NCI-H345 (cell line): ENCODE results near the gene C11orf91.
"Not testable (repeated sequence)": the region's sequence is repeated elsewhere in the genome, so short reads cannot be mapped to it uniquely, and the experiment has no call there.

Experiments
- DNase-seq: peaks from one replicate; lab custom pipeline; 2025; lab: John Stamatoyannopoulos, UW

The C11orf91 gene

DNA sequence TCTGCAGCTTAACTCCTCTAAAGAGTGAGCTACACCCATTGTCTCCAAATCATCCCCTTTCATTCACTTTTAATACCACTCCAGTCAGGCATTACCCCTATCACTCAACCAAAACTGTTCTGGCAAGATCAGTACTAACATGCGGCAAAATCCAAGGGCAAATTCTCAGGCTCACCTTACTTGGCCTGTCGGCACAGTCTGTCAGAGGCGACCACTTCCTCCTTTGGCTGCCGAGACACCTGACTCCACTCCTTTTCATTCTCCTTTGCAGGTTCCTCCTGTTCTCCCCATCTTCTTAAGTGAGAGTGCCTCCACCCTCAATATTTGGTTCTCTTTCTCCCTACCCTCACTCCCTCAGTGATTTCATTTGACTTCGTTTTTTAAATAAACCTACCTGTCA is 4.2 kb downstream of the C11orf91 start:
- DNase-seq, result no peak

GRCh38 chr11:33695051-33695566 is 5.5 kb downstream of the C11orf91 start:
- DNase-seq, result no peak

GRCh38 chr11:33694346-33695050 is 6.1 kb downstream of the C11orf91 start:
- no peak for DNase-seq

DNA sequence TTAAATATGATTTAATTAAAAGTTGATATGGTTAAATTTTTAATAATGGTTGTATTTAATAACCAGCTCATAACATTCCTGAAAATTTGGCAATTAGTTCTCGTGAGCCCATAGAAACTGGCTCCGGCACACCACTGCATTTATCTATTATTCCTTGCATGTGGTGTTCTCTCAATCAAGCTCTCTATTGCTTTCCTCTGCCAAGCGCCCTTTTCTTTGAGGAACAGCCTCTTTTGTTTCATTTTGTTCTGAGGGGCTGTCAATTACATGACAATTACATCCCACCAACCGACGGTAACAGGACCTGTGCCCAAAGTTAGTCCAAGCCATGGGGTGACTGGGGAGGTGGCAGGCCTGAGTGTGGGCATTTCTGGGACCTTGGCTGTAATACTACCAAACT is 8.1 kb downstream of the C11orf91 start:
- no peak for DNase-seq

- DNase-seq, result peak; percentile 88
Observed at GRCh38 chr11:33692013-33692504, 8.6 kb downstream of the C11orf91 start.

DNA sequence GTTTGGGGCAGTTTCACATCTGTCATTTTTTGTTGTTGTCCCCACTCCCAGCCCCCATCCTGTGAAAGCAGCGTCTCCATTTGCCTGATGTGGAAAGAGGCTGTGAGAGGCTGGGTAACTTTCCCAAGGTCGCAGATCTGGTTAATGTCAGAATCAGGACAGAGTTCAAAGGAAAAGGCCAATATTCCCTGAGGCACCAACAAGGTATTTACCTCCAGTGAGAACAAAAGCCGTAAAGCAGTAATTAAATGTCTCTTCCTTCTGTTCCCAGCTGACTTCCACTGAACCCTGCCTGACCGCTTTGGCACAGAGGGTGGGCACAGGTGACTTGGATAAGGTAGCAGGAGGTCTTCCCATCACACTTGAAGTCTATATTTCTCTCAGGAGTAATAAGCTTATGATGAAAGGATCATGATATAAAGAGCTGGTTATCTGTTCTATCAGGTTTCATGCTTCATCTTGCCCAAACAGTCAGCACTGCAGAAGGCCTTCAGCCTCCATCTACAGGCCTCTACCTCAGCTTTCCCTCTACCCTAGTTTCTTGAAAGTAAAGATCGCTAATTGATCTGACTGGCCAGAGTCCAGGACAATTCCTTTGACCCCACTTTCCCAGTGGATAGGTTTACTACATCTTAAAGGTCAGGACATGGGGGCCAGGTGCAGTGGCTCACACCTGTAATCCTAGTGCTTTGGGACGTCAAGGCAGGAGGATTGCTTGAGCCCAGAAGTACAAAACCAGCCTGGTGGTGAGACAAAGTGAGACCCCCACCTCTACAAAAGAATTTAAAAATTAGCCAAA is 9.4 kb downstream of the C11orf91 start:
- no peak for DNase-seq

GRCh38 chr11:33690290-33691065 is 10.1 kb downstream of the C11orf91 start:
- DNase-seq, result no peak

- no peak for DNase-seq
Observed at GRCh38 chr11:33689501-33689900, 11.1 kb downstream of the C11orf91 start.

- DNase-seq, result no peak
Observed at GRCh38 chr11:33689085-33689484, 11.5 kb downstream of the C11orf91 start.

GRCh38 chr11:33687733-33688479 is 12.7 kb downstream of the C11orf91 start:
- DNase-seq, result peak; percentile 62

DNA sequence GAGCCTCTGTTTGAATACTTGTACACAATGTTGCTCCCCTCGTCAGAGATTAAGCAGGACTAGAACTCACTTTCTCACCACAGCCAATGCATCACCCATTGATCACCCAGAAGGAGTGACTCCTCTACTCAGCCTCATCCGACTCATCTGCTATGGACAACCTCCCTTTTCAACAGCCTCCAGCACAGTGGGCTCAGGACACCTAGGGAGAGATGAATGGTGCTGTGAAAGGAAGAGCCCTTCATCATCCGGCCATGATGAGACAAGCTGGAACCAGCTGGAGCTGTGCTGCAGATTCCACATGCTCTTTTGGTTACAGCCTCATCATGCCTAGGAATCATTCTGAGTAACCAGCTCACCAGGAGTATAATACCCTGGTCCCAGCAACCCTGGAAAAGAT is 15.5 kb downstream of the C11orf91 start:
- no peak for DNase-seq

DNA sequence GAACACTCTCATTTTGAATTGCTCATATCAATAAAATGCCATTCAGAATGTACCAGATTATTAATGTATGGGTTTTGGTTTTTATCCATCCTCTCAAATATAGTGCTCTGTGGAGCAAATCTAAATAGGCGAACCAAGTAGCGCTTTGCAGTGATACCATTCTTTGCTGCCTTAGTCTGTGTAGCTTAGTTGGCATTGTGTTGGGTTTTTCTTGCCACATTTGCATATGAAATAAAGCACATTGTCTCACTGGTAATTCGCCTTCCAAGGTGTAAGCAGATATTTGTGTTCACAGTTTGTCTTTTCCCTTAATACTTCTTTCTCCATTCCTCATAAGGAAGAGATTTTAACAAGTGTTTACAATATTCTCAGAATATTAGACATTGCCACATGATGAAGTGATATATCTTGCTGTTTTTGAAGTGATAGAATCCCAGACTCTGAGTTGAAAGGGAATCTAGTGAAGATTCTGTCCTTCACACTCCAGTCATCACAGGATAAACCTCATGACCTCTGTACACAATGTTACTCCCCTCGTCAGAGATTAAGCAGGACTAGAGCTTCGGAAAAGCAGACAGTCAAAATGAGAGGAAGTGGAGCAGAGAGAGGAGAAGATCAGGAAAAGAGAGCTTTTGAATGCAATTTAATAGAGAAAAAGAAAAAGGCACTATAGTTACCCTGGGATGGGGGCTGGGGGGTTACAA is 16.5 kb downstream of the C11orf91 start:
- no peak for DNase-seq

DNA sequence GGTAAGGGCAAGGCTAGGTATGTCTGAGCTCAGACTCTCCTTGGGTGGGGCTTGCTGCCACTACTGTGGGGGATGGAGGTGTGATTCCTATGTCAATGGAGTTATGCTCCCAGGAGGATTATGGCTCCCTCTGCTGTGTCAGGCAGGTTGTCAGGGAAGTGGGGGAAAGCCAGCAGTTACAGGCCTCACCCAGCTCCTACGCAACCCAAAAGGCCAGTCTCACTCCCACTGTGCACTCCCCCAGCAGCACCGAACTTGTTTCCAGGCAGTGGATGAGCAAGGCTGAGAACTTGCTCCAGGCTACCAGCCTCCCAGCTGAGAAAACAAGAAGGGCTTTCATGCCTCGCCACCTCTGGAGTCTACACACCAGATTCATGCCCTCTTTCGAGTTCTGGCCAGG is 18.2 kb downstream of the C11orf91 start:
- DNase-seq, result peak; percentile 11

DNA sequence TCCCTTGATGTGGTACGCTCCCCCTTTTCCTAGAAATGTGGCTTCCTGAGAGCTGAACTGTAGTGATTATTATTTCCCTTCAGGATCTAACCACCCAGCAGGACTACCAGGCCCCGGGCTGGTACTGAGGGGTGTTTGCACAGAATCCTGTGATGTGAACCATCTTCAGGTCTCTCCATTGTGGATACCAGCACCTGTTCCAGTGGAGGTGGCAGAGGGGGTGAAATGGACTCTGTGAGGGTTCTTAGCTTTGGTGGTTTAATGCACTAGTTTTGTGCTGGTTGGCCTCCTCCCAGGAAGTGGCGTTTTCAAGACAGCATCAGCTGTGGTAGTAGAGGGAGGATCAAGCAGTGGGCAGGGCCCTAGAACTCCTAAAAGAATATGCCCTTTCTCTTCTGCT is 18.6 kb downstream of the C11orf91 start:
- no peak for DNase-seq

DNA sequence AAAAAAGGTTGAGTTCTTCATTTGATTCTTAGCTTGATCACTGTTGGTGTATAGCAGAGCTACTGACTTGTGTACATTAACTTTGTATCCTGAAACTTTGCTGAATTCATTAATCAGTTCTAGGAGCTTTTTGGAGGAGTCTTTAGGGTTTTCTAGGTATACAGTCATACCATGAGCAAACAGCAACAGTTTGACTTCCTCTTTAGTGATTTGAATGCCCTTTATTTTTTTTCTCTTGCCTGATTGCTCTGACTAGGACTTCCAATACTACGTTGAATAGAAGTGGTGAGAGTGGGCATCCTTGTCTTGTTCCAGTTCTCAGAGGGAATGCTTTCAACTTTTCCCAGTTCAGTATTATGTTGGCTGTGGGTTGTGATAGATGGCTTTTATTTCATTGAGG is 22.0 kb downstream of the C11orf91 start:
- not testable (repeated sequence) for DNase-seq

- no peak for DNase-seq
Observed at GRCh38 chr11:33674035-33674814, 26.4 kb downstream of the C11orf91 start.

DNA sequence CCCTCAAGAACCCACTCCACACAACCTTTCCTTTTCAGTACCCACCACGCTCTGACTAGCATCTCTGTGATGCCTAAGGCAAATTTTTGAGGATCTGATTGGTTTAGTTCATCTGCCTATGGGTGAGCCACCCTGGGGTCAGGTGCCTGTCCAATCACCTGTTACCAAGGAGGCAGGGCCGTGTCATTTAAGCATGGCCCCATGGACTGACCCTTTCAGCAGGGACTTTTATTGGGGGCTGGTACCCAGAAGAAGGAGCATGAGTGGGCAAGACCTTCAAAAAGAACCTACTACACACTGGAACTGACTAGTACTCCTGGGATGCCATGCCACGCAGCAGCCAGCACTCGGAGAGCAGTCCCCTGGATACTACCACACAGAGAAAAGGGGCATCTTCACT is 28.4 kb downstream of the C11orf91 start:
- no peak for DNase-seq

DNA sequence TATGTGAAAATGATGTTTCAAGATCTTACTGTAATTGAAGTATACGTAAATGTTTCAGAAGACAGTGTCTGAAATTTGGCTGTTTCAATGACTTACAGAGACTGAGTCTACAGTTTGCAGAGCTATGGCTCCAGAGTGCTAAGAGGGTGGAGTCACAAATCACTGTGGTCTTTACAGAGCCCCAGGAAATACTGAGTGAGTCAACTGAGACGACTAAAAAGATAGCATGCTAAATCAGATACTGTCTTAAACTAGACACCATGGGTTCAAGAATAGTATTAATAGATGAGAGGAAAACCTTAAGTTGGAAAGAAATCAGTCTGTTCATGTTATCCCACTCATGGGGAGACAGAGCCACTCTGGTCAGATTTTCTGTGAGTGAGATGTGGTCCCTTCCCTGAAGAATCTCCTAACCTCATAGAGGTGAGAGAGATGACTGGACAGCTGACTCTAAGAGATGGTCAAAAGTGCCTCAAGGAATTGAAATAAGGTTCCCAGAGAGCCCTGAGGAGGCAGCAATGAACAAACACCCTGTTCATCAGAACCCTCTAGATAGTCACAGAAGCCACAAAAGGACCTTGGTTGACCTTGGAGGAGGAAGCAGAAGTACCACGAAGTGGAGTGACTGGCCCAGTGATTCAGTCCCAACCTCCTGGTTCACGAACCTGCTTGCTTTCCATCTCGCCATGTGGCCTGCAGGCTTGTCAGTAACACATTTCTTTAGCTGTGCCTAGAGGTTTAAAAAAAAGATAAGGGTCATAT is 30.2 kb downstream of the C11orf91 start:
- DNase-seq, result no peak

GRCh38 chr11:33669598-33670249 is 30.9 kb downstream of the C11orf91 start:
- no peak for DNase-seq
